Mononuclear cell (primary cell): ENCODE results near the gene MED13L. TPM values are rescaled to one million over a fixed set of nuclear protein-coding genes. Genes with fewer than 3 reads are reported as not detected.

Experiments used
- H3K27me3 ChIP-seq: 2 replicates; pipeline ENCODE4 v1.6.0; 2011; ENCODE audit warnings: low read length, control low read depth; ENCODE audit not compliant: insufficient read depth
- H3K4me1 ChIP-seq: 2 replicates; pipeline ENCODE4 v1.5.1; 2011; ENCODE audit warnings: mild to moderate bottlenecking, low read length, control low read depth; ENCODE audit not compliant: insufficient read depth
- H3K4me3 ChIP-seq: 2 replicates; pipeline ENCODE4 v1.5.1; 2011; ENCODE audit warnings: mild to moderate bottlenecking, low read length, moderate library complexity
- H3K9me3 ChIP-seq: 2 replicates; pipeline ENCODE4 v1.5.1; 2011; ENCODE audit warnings: low read depth, mild to moderate bottlenecking, control low read depth, low read length
- total RNA-seq: library from RNA; depleted of rRNA; stranded (reverse); fragments of >200 nt; gene quantifications from one replicate; pipeline ENCODE4 v1.2.3, GENCODE V29; 2012

MED13L gene
- total RNA-seq, 1 donor = 382 TPM

DNA sequence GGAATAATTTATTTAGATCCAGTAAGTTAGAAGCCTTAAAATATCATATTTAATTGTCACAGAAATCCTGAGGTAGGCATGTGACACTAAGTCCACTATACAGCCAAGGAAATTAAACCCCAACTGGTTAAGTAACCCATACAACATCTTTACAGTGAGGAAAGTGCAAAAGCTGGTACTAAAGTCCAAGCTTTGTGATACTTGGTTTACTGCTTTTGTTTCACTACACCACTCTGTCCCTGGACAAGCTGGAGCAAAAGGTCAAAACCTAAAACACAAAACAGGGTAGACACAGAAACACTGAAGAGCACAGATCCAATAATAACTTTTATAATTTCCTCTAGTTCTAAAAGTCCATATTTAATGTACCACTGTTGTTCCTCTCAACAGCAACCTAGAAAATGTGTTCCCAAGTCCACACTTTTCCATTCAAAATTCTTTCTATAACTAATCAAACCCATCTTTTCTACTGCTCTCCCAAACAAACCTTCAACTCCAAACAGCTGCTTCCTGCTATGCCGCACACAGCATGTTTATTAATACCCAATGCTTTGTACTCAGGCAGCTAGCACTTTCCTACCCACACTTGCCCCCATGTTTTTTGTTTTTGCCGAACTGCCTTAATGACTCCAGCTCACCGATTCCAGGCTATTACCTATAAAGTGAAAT, 90.9 kb downstream of the MED13L start:
- Histone ChIP-seq H3K4me3 (no peak overlapping the region), H3K9me3 (no peaks in the 10 kb centered on the region), H3K4me1 (peaks cover 46% of the 10 kb centered on the region), H3K27me3 (no peaks in the 10 kb centered on the region)

DNA sequence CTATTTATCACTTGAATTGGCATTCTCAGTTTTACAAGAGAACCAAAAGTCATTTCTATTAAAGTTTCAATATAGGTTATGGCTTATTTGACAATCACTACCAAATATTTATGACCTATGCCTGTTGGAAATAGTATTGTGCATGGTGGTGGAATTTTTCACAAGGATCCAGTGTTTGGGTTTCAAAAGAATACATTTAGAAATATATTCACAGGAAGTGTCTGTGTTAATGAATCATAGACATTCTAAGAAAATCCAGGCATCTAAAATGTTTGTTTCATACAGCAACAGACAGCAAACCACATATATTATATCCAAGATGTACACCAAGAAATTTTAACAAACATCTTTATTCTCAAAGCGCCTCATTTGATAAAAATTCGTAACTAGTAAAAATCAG, 92.7 kb downstream of the MED13L start:
- no peaks in the 10 kb centered on the region for H3K9me3 ChIP-seq
- H3K27me3 ChIP-seq = no peaks in the 10 kb centered on the region
- no peak overlapping the region for H3K4me3 ChIP-seq
- peaks cover 50% of the 10 kb centered on the region for H3K4me1 ChIP-seq

DNA sequence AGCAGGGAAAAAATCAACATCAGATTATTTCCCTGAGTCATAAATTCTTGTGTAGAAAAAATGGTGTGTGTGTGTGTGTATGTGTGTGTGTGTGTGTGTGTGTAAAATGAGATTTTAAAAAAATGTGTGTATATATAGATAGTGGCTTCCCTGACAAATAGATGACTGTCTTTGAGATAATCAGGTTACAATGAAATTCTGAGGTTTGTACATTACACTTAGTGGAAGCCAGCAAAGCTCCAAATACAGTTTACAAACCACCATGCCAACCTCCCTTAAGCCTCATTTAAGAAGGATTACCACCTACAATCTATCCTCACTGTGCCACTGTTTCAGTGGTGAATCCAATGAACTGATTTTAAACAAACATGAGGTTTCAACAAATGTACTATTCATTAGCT, 93.8 kb downstream of the MED13L start:
- no peaks in the 10 kb centered on the region for H3K9me3 ChIP-seq

DNA sequence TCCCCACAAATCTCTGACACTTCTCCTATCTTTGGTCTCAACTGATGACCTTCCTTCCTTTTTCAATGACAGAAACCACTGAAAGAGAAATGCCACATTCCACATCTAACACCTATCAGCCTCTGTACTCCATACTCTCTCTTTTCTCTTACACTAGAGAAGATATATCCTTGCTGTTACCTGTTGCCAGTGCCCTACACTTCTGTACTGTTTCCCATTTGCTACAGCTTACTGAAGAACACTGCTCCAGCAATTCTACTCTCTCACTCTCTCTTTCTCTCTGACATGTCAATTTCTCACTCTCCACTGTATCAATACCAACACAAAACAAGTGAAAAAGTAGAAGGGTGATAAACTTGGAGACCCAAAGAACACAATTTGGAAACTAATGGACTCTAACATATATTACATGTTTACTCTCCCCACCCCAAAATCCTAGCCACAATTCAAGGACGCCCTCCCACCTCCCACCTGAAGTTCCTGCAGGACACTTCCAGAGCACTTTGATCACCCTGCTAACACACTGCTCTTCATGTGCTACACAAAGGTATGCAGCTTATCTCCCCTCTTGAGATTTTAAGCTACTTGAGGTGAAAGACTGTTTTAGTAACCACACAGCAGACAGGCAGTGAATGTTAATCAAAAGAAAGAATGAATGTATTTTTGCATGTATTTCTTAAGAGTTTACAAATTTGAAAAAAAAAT, 95.0 kb downstream of the MED13L start:
- no peaks in the 10 kb centered on the region for H3K9me3 ChIP-seq
- peaks cover 42% of the 10 kb centered on the region for H3K4me1 ChIP-seq
- no peaks in the 10 kb centered on the region for H3K27me3 ChIP-seq
- H3K4me3 ChIP-seq = no peak overlapping the region

More for the DNA sequence above, 93.8 kb downstream of the MED13L start:
- H3K4me1 ChIP-seq = peaks cover 50% of the 10 kb centered on the region
- no peak overlapping the region for H3K4me3 ChIP-seq
- no peaks in the 10 kb centered on the region for H3K27me3 ChIP-seq

DNA sequence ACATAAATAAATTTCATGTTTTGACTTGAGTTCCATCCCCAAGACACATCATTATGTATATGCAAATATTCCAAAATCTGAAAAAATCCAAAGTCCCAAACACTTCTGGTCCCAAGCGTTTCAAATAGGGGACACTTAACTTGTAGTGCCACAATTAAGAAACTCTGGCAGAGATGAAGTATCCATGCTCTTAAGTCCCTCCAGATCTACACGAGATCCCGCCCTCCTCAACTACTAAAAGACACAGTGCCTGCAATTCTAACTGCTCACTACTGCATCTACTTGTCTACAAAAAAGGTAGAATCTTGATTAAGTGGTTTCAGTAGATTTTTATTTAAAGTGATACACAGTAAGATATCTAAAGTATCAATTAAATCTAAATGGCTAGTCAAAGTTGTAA, 97.0 kb downstream of the MED13L start:
- Histone ChIP-seq H3K4me1 (peaks cover 25% of the 10 kb centered on the region), H3K4me3 (no peak overlapping the region), H3K9me3 (no peaks in the 10 kb centered on the region), H3K27me3 (no peaks in the 10 kb centered on the region)

DNA sequence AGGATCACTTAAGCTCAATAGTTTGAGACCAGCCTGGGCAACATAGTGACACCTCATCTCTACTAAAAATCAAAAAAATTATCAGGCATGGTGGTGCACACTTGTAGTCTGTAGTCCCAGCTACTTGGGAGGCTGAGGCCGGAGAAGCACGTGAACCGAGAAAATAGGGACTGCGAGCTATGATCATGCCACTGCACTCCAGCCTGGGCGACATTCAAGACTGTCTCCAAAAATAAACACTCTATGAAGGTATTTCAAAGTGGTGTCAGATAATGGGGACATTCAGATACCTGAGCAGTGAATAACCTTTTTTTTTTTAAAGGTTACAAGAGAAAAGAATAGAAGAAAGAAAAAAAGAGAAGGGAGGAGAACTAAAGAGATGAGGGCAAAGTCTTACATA, 98.1 kb downstream of the MED13L start:
- H3K4me1 ChIP-seq = peaks cover 24% of the 10 kb centered on the region
- no peaks in the 10 kb centered on the region for H3K27me3 ChIP-seq
- H3K9me3 ChIP-seq = no peaks in the 10 kb centered on the region
- no peak overlapping the region for H3K4me3 ChIP-seq

DNA sequence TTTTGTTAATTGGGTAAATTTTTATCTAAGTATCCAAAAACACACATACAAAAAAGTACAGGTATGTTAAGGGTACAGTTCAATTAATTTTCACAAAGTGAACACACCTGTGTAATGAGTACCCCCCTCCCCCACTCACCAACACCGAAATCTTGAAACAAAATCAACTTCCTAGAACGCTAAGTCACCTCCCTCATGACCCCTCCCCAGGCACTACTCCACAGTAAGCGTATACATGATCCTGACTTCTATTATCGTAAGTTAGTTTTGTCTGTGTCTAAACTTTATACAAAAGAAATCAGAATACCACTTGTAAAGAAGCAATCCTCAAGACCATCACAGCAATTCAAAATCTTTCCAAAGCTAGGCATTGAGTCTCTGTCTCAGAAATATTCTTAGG, 100.5 kb downstream of the MED13L start:
- H3K27me3 ChIP-seq = no peaks in the 10 kb centered on the region
- peaks cover 26% of the 10 kb centered on the region for H3K4me1 ChIP-seq
- no peaks in the 10 kb centered on the region for H3K9me3 ChIP-seq
- H3K4me3 ChIP-seq = no peak overlapping the region

DNA sequence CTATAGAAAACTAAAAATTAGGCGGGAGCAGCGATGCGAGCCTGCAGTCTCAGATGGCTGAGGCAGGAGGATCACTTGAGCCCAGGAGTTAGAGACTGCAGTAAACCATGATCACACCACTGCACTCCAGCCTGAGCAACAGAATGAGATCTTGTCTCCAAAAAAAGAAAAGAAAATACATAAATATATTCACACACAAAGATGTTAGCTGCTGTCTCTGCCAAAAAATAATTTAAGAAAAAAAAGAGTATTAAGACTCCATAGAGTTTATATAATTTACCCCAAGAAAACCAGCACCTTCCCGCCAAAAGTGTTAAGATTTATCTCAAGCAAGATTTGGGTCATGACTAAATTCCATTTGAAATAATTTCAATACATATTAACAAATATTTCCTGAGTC, 102.6 kb downstream of the MED13L start:
- peaks cover 34% of the 10 kb centered on the region for H3K4me1 ChIP-seq
- no peaks in the 10 kb centered on the region for H3K27me3 ChIP-seq
- H3K9me3 ChIP-seq = no peaks in the 10 kb centered on the region
- H3K4me3 ChIP-seq = no peak overlapping the region

DNA sequence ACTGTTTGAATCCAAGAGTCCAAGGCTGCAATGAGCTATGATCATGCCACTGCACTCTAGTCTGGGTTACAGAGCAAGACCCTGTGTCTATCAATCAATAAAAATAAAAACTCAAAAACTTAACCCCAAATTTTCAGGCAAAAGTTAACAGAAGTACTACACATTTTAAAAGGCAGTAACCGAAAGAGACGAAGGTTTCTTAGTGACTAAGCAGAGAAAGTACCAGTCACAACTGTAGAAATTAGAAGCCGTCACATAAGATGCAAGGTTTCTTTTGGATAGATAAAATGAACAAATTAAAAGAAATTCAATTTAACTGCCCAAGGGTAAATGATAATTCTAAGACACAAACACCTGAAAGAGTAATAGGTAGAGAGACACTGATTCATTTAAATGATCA, 103.5 kb downstream of the MED13L start:
- Histone ChIP-seq H3K9me3 (no peaks in the 10 kb centered on the region), H3K27me3 (no peaks in the 10 kb centered on the region), H3K4me1 (peaks cover 34% of the 10 kb centered on the region)

DNA sequence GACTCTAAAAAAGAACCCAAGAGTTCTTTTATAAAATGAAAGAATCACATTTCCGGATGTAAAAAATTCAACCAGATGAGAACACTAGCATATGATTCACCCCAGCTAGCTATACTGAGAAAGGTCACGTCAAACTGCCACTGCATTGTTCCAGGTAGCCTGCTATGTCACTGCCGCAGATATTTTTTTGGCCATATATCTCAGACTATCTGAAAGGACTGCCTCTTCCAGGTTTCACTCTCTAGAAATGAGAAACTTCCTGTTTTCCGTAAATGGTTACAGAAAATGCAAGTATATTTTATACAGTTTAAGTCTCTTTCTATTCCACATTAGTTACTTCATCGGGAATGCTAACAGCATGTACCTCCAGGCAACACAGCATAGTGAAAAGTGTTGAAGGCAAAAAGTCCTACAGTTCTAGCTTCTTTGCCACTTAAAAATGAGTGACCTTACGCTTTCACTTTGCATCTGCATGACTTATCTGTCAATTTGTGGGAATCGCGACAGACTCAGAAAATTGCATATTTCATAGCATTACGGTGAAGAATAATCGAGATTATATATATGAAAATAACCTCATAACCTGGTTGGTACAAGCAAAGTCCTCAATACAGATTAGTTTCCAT, 105.2 kb downstream of the MED13L start:
- Histone ChIP-seq H3K4me3 (no peak overlapping the region), H3K4me1 (peaks cover 34% of the 10 kb centered on the region), H3K27me3 (no peaks in the 10 kb centered on the region), H3K9me3 (no peaks in the 10 kb centered on the region)

More for the DNA sequence above, 103.5 kb downstream of the MED13L start:
- no peak overlapping the region for H3K4me3 ChIP-seq

DNA sequence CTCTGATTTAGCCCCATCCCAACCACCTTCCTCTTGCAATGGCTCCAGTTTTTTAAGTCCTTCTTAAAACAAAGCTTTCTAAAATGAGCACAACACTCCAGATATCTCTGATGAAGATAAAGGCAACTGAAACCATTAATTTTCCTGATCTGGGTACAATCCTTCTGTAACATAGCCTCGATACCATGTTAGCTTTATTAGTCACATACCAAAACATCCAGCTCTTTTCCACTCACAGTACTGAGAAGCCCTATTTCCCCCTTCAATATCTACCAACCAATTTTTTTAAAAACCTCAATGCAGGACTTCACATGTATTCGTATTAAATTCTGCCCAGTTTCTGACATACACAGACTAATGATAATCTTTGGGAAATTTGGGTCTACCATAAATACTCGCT, 105.9 kb downstream of the MED13L start:
- H3K4me1 ChIP-seq = peaks cover 34% of the 10 kb centered on the region
- H3K27me3 ChIP-seq = no peaks in the 10 kb centered on the region
- no peaks in the 10 kb centered on the region for H3K9me3 ChIP-seq
- H3K4me3 ChIP-seq = no peak overlapping the region

DNA sequence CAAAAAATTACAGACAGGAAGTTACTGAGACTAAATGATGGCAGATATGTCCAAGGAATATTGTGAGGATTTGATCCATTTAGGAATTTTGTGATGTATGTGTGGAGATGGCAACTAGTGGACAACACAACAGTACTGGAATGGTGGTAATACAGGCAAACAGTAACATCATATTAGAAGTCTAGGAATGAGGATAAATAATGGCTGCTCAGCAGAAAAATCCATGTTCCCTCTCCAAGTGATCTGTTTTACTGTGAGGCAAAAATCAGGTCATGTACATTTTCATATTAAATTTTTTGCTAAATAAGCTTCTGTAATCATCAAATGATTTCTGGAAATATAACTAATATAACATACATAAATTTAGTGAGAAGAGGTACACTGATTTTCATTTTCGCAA, 108.4 kb downstream of the MED13L start:
- H3K27me3 ChIP-seq = no peaks in the 10 kb centered on the region
- no peaks in the 10 kb centered on the region for H3K9me3 ChIP-seq
- no peak overlapping the region for H3K4me3 ChIP-seq
- peaks cover 49% of the 10 kb centered on the region for H3K4me1 ChIP-seq

DNA sequence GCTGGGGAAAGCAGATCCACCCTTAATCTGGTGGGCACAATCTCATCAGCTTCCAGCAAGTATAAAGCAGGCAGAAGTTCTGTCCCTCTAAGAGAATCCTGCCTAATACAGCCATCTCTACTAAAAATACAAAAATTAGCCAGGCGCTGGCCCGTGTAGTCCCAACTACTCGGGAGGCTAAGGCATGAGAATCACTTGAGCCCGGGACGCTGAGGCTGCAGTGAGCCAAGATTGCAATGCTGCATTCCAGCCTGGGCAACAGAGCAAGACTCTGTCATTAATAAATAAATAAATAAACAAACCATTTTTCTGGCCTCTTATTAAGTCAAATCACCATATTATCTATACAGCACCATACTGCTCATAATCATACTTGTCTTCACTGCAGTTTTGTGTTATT, 111.2 kb downstream of the MED13L start:
- Histone ChIP-seq H3K9me3 (no peaks in the 10 kb centered on the region), H3K4me3 (no peak overlapping the region), H3K4me1 (peaks cover 28% of the 10 kb centered on the region), H3K27me3 (no peaks in the 10 kb centered on the region)

DNA sequence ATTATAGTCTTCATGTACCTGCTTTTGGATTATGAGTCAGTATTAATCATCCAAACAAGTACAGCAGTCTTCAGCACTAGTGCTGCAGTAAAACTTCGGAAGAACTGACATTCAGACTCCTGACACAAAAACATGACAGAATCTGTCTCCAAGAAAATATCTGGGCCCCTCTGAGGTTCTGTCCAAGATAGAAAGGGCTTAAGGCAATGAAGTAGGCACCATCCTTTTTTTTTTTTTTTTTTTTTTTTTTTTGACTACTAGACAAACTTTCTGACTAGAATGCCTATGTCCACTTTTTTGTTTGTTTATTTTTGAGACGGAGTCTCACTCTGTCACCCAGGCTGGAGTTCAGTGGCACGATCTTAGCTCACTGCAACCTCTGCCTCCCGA, 112.5 kb downstream of the MED13L start:
- no peaks in the 10 kb centered on the region for H3K9me3 ChIP-seq
- no peak overlapping the region for H3K4me3 ChIP-seq
- H3K27me3 ChIP-seq = no peaks in the 10 kb centered on the region
- peaks cover 29% of the 10 kb centered on the region for H3K4me1 ChIP-seq

DNA sequence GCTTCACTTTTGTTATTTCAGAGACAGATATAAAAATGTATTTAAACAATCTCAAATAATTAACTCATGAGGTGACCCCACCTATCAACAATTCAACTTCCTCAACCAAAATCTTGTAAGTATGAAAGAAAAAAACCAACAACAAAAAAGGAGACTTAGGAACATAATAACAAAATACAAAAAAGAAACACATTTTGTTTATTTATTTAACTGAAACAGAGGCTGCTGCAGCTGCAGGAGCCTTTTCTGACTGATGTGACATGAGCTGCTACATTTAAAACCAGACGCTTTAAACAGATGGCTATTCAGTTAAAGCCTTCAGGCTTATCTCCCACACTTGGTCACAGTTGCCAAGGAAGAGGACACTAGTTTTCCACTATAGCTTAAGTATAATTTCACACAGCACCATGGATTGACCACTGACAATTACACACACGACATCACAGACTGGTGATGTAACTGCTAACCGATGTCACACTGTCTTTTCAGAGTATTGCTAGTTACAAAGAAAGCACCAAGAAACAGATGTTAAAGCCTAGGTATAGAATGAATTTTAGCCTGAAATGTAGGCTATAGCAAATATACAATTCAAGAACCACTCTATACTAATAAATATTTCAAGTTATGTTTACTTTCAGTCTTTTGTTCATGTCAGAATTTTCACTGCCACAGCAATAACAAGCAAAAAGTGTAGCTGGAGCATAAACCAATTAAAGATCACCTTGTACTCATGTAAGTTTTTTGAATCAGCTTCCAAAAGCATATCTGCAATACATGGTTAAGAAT, 113.0 kb downstream of the MED13L start:
- Histone ChIP-seq H3K4me1 (peaks cover 29% of the 10 kb centered on the region), H3K9me3 (no peaks in the 10 kb centered on the region), H3K4me3 (no peak overlapping the region), H3K27me3 (no peaks in the 10 kb centered on the region)
